ENCODE measurements around the gene RBM6. TPM values are rescaled to one million over a fixed set of nuclear protein-coding genes. Genes with fewer than 3 reads are reported as not detected.

Gene RBM6
- total RNA-seq, 1 donor from 2014 or later, result 117 TPM

DNA sequence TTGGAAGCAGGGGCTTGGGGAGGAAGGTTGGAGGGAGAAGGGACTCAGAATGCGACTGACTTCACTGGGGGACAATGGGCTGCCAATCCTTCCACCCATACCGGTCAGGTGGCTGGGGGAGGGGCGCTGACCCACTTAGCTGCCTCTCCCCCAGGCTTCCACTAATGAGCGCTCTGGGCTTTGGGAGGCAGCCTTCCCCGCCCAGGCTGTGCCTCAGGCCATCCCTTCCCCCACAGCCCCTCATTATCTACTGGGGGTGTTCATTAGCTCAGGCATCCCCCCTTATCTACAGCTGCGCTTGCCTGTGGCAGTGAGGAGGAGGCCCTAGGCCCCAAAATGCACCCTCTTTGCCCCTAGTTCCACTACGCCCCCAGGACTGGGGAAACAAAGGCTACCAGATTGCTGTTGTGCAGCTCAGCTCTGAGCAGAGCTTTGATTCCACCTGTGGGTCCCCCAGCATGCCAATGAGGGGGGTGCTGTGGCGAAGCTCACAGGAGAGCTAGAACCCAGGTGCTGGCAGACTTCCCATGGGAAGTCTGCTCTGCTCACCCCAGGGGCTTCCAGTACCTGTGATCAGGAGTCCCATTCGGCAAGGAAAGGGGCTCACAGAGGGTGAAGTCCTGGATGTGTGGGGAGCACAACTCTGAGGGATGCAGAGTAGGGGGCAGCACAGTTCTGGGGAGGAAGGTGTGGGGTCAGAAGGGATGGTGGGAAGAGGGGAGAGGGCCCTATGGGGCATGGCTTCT, 185.8 kb downstream of the RBM6 start:
- no peak for DNase-seq (ENCODE audit: low read depth, low spot score)
- no peaks in the 10 kb centered on the region for H3K9me3 Mint-ChIP-seq
- H3K36me3 Mint-ChIP-seq (ENCODE audit: low read depth), result no peaks in the 10 kb centered on the region
- TF ChIP-seq, protein P1, sequence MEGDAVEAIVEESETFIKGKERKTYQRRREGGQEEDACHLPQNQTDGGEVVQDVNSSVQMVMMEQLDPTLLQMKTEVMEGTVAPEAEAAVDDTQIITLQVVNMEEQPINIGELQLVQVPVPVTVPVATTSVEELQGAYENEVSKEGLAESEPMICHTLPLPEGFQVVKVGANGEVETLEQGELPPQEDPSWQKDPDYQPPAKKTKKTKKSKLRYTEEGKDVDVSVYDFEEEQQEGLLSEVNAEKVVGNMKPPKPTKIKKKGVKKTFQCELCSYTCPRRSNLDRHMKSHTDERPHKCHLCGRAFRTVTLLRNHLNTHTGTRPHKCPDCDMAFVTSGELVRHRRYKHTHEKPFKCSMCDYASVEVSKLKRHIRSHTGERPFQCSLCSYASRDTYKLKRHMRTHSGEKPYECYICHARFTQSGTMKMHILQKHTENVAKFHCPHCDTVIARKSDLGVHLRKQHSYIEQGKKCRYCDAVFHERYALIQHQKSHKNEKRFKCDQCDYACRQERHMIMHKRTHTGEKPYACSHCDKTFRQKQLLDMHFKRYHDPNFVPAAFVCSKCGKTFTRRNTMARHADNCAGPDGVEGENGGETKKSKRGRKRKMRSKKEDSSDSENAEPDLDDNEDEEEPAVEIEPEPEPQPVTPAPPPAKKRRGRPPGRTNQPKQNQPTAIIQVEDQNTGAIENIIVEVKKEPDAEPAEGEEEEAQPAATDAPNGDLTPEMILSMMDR (conservative IDR thresholded peaks at IDR 0.05), result no peak
- H3K27me3 Mint-ChIP-seq (ENCODE audit: low read depth), result peaks cover 2% of the 10 kb centered on the region
- no peak overlapping the region for H3K27ac Mint-ChIP-seq (ENCODE audit: unreplicated experiment)
- peaks cover 9% of the 10 kb centered on the region for H3K4me1 Mint-ChIP-seq
- H3K4me3 Mint-ChIP-seq, result peak overlapping the region; percentile 74

DNA sequence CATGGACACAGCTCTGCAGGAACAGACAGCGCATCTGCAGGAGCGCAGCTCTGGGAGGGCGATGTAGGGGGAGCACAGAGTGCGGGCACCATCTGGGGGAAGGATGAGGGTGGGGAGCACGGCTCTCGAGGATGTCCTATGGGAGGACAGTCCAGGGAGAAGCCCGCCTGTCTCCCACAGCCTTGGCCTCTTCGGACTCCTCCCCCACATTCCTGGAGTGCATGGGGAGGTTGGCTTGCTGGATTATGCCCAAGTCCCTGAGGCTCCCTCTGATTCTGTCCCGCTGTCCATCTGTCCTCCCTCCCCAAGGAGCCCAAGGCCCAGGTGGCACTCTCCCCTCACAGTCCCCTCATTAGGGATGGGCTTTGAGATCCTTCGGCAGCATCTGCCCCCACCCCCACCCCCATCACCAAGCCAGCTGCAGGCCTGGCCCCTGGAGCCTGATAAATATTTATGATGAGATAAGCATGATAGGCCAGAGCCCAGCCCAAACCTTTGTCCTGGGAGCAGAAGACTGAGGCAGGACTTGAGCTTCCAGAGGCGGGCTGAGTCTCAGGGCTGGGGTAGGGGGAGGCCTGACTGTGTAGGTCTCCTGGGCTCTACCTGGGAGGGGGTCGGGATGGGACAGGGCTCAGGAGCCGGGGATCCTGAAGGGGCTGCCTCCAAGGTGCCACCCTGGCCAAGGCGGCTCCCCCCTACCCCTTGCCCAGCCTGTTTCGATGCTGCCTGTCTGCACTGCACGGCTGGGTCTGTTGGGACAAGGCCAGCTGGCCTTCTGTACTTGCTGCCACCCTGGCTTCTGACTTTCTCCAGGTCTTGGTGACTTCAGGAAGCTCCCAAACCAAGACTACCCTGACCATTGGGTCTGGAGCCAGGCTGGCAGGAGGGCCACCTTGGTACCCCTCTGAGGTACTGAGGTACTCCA, 186.6 kb downstream of the RBM6 start:
- TF ChIP-seq, protein P1 (conservative IDR thresholded peaks at IDR 0.05), result no peak
- H3K4me3 Mint-ChIP-seq, result peak overlapping the region; percentile 74
- no peaks in the 10 kb centered on the region for H3K36me3 Mint-ChIP-seq (ENCODE audit: low read depth)
- H3K4me1 Mint-ChIP-seq, result peaks cover 9% of the 10 kb centered on the region
- no peak for DNase-seq (ENCODE audit: low read depth, low spot score)
- H3K9me3 Mint-ChIP-seq, result no peaks in the 10 kb centered on the region
- H3K27me3 Mint-ChIP-seq (ENCODE audit: low read depth), result peaks cover 2% of the 10 kb centered on the region
- H3K27ac Mint-ChIP-seq (ENCODE audit: unreplicated experiment), result no peak overlapping the region

Other genes with a start within 250 kb of the RBM6 start
- gene AMIGO3, start 220.5 kb upstream of the RBM6 start, total RNA-seq, result 0.89 and 0.96 TPM in 2 replicates
- gene GMPPB, start 216.2 kb upstream of the RBM6 start, total RNA-seq, result 40.1 and 46.1 TPM in 2 replicates
- gene IP6K1, start 153.6 kb upstream of the RBM6 start, total RNA-seq, result 54.9 and 63.3 TPM in 2 replicates
- 0.12 and 0.16 TPM in 2 replicates for gene CDHR4, start 140.3 kb upstream of the RBM6 start, total RNA-seq
- 15.5 and 17.3 TPM in 2 replicates for gene INKA1, start 136.9 kb upstream of the RBM6 start, total RNA-seq
- gene UBA7, start 126.2 kb upstream of the RBM6 start, total RNA-seq, result 4.2 and 6.0 TPM in 2 replicates
- gene TRAIP, start 83.6 kb upstream of the RBM6 start, total RNA-seq, result 33.4 and 38.1 TPM in 2 replicates
- 41.2 and 43.1 TPM in 2 replicates for gene CAMKV, start 70.2 kb upstream of the RBM6 start, total RNA-seq
- gene MST1R, start 36.3 kb upstream of the RBM6 start, total RNA-seq, result 1.4 and 2.6 TPM in 2 replicates
- gene MON1A, start 10.3 kb upstream of the RBM6 start, total RNA-seq, result 11.5 and 13.1 TPM in 2 replicates
- 193 and 213 TPM in 2 replicates for gene RBM5, start 148.8 kb downstream of the RBM6 start, total RNA-seq
- 4.2 and 5.8 TPM in 2 replicates for gene SEMA3F, start 215.2 kb downstream of the RBM6 start, total RNA-seq